ENCODE measurements around the gene NME3.

- no peak for TF ChIP-seq REST (IDR thresholded peaks at IDR 0.05)
- no peak for TF ChIP-seq CTCF (IDR thresholded peaks at IDR 0.05; ENCODE audit: low read depth, low read length, missing input control)
These were observed 47.7 kb upstream of the NME3 start for GRCh38 chr16:1818873-1819525.
